ENCODE results near the gene HEBP2.
"Not testable (repeated sequence)": the region's sequence is repeated elsewhere in the genome, so short reads cannot be mapped to it uniquely, and the experiment has no call there.

Gene HEBP2

DNA sequence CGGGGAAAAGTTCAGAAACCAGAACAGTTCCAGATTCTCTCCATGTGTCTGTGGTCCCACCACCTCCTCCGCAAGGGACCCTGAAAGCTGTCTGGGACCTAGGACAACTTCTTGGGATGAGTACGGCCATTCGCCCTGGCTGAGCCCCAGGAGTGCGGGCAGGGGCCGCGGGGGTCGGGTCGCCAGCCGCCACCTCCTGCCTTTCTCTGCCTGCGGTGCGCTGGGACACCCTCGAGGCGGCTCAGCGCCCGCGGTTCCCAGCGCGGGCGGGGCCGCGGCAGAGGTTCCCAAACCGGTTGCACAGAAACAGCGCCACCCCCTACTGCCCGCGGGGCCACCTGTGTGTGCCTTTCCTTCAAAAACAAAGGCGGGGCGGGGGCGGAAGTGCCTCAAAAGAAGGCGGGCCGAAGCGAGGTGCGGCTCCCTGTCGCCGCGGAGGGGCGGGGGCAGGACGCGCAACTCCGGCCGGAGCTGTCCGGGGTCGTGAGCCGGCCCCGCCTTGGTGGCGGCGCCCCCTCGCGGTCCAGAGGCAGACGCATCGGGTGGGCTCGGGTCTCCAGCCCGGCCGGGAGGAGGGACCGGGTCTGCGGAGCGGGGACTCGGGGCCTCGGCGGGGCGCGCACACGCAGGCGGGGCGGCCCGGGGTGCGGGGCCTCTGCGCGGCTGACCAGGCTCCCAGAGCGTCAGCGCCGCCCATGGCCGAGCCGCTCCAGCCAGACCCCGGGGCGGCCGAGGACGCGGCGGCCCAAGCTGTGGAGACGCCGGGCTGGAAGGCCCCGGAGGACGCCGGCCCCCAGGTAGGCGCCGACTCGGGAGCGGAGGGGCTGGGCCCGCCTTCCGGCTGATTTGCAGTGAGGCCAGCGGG is at the start of gene HEBP2:
Gene HEBP2, plus strand, starts transcription at position 423 of the 865 bp plus-strand sequence. Its CDS starts 273 bp downstream, at position 696.
- DNase-seq, result peak; percentile 76

GRCh38 chr6:138357928-138358327 is 46.1 kb upstream of the HEBP2 start:
- no peak for DNase-seq

DNA sequence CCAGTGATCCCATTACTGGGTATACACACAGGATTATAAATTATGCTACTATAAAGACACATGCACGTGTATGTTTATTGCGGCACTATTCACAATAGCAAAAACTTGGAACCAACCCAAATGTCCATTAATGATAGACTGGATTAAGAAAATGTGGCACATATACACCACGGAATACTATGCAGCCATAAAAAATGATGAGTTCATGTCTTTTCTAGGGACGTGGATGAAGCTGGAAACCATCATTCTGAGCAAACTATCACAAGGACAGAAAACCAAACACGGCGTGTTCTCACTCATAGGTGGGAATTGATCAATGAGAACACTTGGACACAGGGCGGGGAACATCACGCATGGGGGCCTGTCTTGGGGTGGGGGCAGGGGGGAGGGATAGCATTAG is 35.3 kb upstream of the HEBP2 start:
- not testable (repeated sequence) for DNase-seq

DNA sequence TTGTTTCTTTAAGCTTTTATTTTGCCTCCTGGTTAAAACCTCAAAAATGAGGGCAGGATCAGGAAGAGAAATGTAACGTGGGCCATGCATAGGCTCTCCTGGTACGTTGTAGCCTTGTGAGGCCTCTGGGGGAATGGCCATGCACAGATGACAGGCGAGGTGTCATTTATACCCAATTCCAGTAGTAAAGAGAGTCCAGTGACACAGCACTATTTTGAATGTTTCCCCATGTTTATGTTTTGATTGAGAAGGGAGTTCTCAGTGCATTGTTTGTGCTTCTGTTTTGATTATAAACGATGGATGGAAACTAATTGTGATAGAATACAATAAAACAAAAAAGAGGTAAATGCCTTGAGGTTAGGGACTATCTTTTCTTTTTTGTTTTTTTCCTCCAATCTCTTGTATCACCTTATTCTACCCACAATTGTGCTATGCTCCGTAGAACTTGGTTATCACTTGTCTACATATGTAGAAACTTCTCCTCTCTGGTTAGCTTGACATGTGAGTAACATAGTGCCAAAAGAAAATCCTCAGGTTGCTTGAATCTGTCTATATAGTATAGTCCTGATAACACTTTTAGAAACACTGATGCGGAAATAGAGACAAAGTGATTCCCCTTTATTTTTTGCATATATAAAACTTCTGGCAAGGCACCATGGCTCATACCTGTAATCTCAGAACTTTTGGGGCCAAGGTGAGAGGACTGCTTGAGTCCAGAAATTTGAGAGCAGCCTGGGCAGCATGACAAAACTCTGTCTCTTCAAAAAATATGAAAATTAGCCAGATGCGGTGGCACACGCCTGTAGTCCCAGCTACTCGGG is 33.2 kb upstream of the HEBP2 start:
- DNase-seq, result no peak

- no peak for DNase-seq
Observed at GRCh38 chr6:138371452-138371711, 32.6 kb upstream of the HEBP2 start.

GRCh38 chr6:138371720-138372119 is 32.3 kb upstream of the HEBP2 start:
- DNase-seq, result no peak

DNA sequence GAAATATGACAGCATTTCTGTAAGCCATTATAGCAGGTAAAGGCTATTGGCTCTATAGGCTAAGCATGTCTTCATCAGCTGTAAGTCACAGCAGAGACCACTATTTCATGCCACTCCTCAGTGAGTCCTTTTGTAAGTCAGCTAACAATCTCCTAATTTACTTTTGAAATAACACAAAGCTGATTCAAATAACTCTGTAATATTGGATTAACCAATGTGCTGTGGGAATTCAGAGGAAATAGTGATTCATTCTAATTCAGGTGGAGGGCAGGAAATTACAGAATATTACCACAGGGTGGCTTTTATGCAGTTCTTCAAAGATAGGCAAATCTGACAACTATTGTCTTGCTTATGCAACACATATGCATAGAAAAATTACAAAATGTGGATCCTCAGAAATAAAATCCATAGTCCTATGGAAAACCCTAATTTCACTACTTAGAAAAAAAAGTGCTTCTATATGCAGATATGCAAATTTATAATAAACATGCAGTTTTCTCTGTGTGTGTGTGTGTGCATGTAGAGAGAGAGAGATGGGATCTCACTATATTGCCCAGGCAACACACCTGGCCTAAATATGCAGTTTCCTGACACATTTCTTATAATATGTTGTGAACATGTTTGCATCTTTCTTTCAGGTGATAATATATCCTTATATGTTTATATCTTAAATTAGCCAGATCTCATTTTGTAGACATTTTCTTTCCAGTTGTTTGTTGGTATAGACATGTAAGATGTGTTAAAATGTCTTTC is 31.1 kb upstream of the HEBP2 start:
- DNase-seq, result no peak

DNA sequence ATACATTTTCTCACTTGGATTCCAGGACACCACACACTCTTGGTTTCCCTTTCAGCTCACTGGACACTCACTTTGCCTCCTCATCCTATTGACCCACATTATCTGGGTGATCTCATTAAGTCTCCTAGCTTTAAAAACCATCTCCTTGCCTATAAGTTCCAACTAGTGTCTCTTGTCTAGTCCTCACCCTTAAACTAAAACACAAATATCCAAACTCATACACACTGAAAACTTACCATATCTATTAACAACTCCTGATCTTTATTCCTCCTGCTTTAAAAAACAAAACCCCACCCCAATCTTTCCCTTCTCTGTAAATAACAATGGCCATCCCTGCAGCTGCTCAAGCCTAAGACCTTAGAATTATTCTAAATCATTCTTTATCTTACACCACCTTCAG is 29.8 kb upstream of the HEBP2 start:
- DNase-seq, result no peak

- DNase-seq, result no peak
Observed at GRCh38 chr6:138374815-138375214, 29.2 kb upstream of the HEBP2 start.

DNA sequence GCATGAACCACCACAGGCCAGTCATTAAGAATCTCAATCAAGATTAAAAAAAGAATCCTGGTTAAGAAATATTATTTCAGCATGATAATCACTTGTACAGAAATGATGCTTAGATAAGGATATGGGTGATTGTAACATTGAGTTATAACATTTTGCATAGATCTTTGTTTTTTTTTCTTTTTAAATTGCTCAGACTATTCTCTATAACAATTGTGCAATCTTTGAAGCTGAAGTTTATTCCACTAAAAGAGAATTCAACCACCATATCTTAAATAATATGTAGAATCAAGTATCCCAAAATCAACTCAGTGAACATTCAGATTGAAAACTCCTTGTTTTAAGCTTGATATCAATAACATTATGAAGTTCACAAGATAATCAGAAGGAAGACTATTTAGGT is 27.0 kb upstream of the HEBP2 start:
- DNase-seq, result no peak

- no peak for DNase-seq
Observed at GRCh38 chr6:138377844-138378243, 26.2 kb upstream of the HEBP2 start, which contains the start of gene SMIM28. TSS of gene SMIM28 (plus strand) at chr6:138377905. CDS start at chr6:138378073, 168 bp downstream.

DNA sequence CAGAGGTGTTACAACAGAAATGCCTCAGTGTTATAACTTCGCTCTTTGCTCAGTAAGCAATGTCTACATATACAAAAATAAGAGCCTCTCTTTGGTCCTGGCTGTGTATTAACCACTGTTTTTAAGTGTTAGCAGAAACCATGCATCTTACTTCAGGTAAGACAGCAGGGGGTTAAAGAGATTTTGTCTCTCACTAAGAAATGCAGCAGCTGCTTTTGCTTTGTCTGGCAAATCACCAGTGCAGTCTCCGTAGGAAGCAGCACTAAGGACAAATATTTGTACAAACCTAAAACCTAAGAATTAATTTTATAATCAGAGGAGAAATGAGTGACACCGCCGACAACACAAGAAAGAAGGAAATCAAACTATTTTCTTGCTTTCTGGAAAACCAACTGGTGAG is 25.6 kb upstream of the HEBP2 start:
- DNase-seq, result no peak

DNA sequence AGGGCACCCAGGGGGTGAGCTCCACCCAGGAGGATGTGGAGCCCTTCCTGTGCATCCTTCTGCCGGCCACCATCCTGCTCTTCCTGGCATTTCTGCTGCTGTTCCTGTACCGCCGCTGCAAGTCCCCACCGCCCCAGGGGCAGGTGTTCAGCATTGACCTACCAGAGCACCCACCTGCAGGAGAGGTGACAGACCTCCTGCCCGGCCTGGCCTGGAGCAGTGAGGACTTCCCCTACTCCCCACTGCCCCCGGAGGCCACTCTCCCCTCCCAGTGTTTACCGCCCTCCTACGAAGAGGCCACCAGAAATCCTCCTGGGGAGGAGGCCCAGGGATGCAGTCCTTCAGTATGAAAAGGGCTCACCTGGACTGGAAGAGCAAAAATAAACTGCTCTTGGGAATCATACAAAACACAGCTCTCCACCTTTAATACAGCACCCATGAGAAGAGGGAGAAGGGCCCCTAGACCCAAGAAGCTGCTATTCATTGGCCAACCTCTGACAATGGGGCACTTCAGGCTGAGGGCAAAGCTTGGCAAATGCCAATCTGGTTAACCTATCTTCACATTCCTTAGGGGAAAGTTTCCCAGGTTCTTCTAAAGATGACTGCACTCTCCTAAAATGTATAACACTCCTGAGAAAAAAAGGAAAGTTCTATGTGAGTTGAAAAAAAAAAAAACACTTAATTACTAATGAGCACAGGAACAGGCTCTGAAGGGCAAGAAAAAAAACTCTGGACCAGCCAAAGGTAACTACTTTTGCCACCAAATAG is 21.3 kb upstream of the HEBP2 start:
- DNase-seq, result no peak

- DNase-seq, result no peak
Observed at GRCh38 chr6:138383776-138384175, 20.2 kb upstream of the HEBP2 start.

- no peak for DNase-seq
Observed at GRCh38 chr6:138386897-138387296, 17.1 kb upstream of the HEBP2 start.

GRCh38 chr6:138387577-138388368 is 16.2 kb upstream of the HEBP2 start:
- DNase-seq, result no peak

DNA sequence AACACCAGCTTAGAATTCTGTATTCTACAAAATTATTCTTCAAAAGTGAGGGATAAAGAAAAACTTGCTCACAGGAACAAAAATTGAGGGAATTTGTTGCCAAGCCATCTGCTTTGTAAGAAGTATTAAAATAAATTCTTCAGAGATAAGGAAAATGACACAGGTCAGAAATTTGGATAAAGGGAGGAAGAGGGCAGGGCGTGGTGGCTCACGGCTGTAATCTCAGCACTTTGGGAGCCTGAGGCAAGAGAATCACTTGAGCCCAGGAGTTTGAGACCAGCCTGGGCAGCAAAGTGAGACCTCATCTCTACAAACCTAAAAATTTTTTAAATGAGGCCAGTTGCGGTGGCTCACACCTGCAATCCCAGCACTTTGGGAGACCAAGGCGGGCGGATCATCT is 14.5 kb upstream of the HEBP2 start:
- no peak for DNase-seq

- no peak for DNase-seq
Observed at GRCh38 chr6:138393871-138394783, 9.9 kb upstream of the HEBP2 start.

DNA sequence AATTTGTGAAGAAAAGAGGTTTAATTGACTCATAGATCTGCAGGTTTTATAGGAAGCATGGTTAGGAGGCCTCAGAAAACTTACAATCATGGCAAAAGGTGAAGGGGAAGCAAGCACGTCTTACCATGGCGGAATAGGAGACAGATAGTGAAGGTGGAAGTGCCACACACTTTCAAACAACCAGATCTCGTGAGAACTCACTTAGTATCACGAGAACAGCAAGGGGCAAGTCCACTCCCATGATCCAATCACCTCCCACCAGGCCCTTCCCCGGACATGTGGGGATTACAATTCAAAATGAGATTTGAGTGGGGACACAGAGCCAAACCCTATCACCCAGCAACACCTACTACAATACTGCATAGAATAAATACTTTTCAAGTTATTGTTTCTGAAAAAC is 7.3 kb upstream of the HEBP2 start:
- DNase-seq, result no peak

Measured in GF-D8 (cell line).